ENCODE data around the gene TBC1D32.
"Not testable (repeated sequence)": the region's sequence is repeated elsewhere in the genome, so short reads cannot be mapped to it uniquely, and the experiment has no call there.

Gene TBC1D32

GRCh38 chr6:121223212-121223611 is 111.1 kb downstream of the TBC1D32 start:
- H3K4me3 ChIP-seq (ENCODE audit: low read depth, low read length): no peak overlapping the region

- no peak overlapping the region for H3K4me3 ChIP-seq (ENCODE audit: low read depth, low read length)
Measured at GRCh38 chr6:121222656-121223055, 111.6 kb downstream of the TBC1D32 start.

- no peak overlapping the region for H3K4me3 ChIP-seq (ENCODE audit: low read depth, low read length)
Measured at GRCh38 chr6:121216928-121217327, 117.4 kb downstream of the TBC1D32 start.

GRCh38 chr6:121213341-121213740 is 120.9 kb downstream of the TBC1D32 start:
- not testable (repeated sequence) for H3K4me3 ChIP-seq (ENCODE audit: low read depth, low read length)

GRCh38 chr6:121210943-121211342 is 123.3 kb downstream of the TBC1D32 start:
- no peak overlapping the region for H3K4me3 ChIP-seq (ENCODE audit: low read depth, low read length)

GRCh38 chr6:121205569-121205968 is 128.7 kb downstream of the TBC1D32 start:
- no peak overlapping the region for H3K4me3 ChIP-seq (ENCODE audit: low read depth, low read length)

GRCh38 chr6:121201105-121201504 is 133.2 kb downstream of the TBC1D32 start:
- no peak overlapping the region for H3K4me3 ChIP-seq (ENCODE audit: low read depth, low read length)

- H3K4me3 ChIP-seq (ENCODE audit: low read depth, low read length): not testable (repeated sequence)
Measured at GRCh38 chr6:121196042-121196441, 138.2 kb downstream of the TBC1D32 start.

- no peak overlapping the region for H3K4me3 ChIP-seq (ENCODE audit: low read depth, low read length)
Measured at GRCh38 chr6:121190122-121190521, 144.2 kb downstream of the TBC1D32 start.

- H3K4me3 ChIP-seq (ENCODE audit: low read depth, low read length): no peak overlapping the region
Measured at GRCh38 chr6:121188356-121188755, 145.9 kb downstream of the TBC1D32 start.

GRCh38 chr6:121187833-121188200 is 146.5 kb downstream of the TBC1D32 start:
- no peak overlapping the region for H3K4me3 ChIP-seq (ENCODE audit: low read depth, low read length)

- no peak overlapping the region for H3K4me3 ChIP-seq (ENCODE audit: low read depth, low read length)
Measured at GRCh38 chr6:121187200-121187832, 147.0 kb downstream of the TBC1D32 start.

GRCh38 chr6:121183742-121184141 is 150.5 kb downstream of the TBC1D32 start:
- H3K4me3 ChIP-seq (ENCODE audit: low read depth, low read length): no peak overlapping the region

GRCh38 chr6:121175827-121176226 is 158.5 kb downstream of the TBC1D32 start:
- no peak overlapping the region for H3K4me3 ChIP-seq (ENCODE audit: low read depth, low read length)

GRCh38 chr6:121172451-121172850 is 161.8 kb downstream of the TBC1D32 start:
- H3K4me3 ChIP-seq (ENCODE audit: low read depth, low read length): not testable (repeated sequence)

GRCh38 chr6:121171879-121172278 is 162.4 kb downstream of the TBC1D32 start:
- H3K4me3 ChIP-seq (ENCODE audit: low read depth, low read length): no peak overlapping the region

GRCh38 chr6:121161886-121162285 is 172.4 kb downstream of the TBC1D32 start:
- H3K4me3 ChIP-seq (ENCODE audit: low read depth, low read length): no peak overlapping the region

GRCh38 chr6:121160276-121160675 is 174.0 kb downstream of the TBC1D32 start:
- H3K4me3 ChIP-seq (ENCODE audit: low read depth, low read length): no peak overlapping the region

- H3K4me3 ChIP-seq (ENCODE audit: low read depth, low read length): no peak overlapping the region
Measured at GRCh38 chr6:121158891-121159290, 175.4 kb downstream of the TBC1D32 start.

GRCh38 chr6:121158438-121158837 is 175.8 kb downstream of the TBC1D32 start:
- no peak overlapping the region for H3K4me3 ChIP-seq (ENCODE audit: low read depth, low read length)

GRCh38 chr6:121157906-121158305 is 176.4 kb downstream of the TBC1D32 start:
- H3K4me3 ChIP-seq (ENCODE audit: low read depth, low read length): no peak overlapping the region

- no peak overlapping the region for H3K4me3 ChIP-seq (ENCODE audit: low read depth, low read length)
Measured at GRCh38 chr6:121143476-121143875, 190.8 kb downstream of the TBC1D32 start.

GRCh38 chr6:121142093-121142492 is 192.2 kb downstream of the TBC1D32 start:
- no peak overlapping the region for H3K4me3 ChIP-seq (ENCODE audit: low read depth, low read length)

Measured in iPS-11a (cell line).